ENCODE measurements around the gene BNIP5. TPM values are rescaled to one million over a fixed set of nuclear protein-coding genes. Genes with fewer than 3 reads are reported as not detected.

BNIP5 gene
- total and polyA plus RNA-seq, 2 of the 13 experiments (the other 11 are each of a cell fraction or from before 2014, with no cell fraction given): not detected

DNA sequence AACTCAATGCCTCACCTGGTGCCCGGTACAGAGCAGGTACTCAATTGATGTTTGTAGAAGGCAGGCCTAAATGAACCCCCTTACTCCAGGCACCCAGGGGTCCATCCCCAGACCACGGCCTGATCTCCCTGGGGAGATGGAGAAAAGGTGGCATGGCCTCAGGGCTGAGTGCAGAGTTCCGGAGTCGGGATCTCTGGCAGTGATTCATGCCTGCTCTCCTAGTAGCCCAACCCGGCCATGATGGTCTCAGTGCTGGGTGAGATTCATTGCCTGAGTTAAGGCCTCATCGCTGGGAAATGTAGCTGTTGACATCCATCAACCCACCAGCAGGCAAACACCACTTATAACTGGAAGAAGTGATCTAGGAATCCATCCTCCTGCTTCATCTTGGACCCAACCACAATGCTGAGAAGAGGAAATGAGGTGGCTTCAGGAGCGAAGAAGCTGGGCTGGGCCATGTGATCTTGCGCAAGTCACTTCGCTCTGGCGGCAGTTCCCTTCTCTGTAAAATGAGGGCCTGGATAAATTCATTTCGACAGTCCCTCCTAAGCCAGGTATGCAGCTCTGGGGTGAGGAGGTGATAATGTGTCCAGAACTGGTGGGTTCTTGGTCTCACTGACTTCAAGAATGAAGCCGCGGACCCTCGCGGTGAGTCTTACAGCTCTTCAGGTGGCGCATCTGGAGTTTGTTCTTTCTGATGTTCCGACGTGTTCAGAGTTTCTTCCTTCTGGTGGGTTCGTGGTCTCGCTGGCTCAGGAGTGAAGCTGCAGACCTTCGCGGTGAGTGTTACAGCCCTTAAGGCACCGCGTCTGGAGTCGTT lies 26.1 kb upstream of the BNIP5 start:
- TSS peak; percentile 92 for BruUV-seq (replicated peaks)
- Histone ChIP-seq H3K36me3 (replicated peaks in 1 of 2; ENCODE audit: control insufficient read depth in 1 of 2, insufficient read depth in 2 of 2, low read length in 2 of 2) (no peaks in the 10 kb centered on the region), H3K9ac (ENCODE audit: insufficient read depth, low read depth, low read length) (no peak overlapping the region), H2AFZ (ENCODE audit: low read length) (no peak overlapping the region), H3K27ac (ENCODE audit: extremely low read length, insufficient read depth, low read length) (no peak overlapping the region), H3K79me2 (ENCODE audit: insufficient read depth, low read length) (no peaks in the 10 kb centered on the region), H3K9me3 (ENCODE audit: low read length) (no peaks in the 10 kb centered on the region), H3K4me3 (replicated peaks in 1 of 3; ENCODE audit: insufficient read depth in 1 of 3, low read depth in 2 of 3, low read length in 3 of 3) (no peak overlapping the region), H4K20me1 (ENCODE audit: insufficient read depth, low read length) (no peaks in the 10 kb centered on the region), H3K4me1 (ENCODE audit: insufficient read depth, low read length) (peaks cover 23% of the 10 kb centered on the region), H3K27me3 (ENCODE audit: control insufficient read depth in 1 of 2, insufficient read depth in 2 of 2, low read length in 2 of 2) (peaks cover 2 to 6% of the 10 kb centered on the region in 2 experiments; a peak in 2 of 5 replicates), H3K4me2 (ENCODE audit: low read depth, low read length) (no peak overlapping the region)
- ChIA-PET POLR2A (no interaction called here), CTCF (ENCODE audit: low intra/inter-chr PET ratio, low total read pairs) (no interaction called here)
- TF ChIP-seq CEBPB (IDR thresholded peaks at IDR 0.05; ENCODE audit: borderline replicate concordance, low read depth, low read length): peak; percentile 76
- TF ChIP-seq ZC3H4 (CRISPR knock-in tag; IDR thresholded peaks at IDR 0.05; ENCODE audit: borderline replicate concordance): no peak
- DNase-seq (ENCODE audit: low spot score): no peak
- no peak for ATAC-seq
- FAIRE-seq: no peak
- in situ Hi-C loops (cut with HindIII; ENCODE audit: extremely low pct_ligation_motif_present, low pct_unique_long_range_greater_than_20kb) (loop anchor here (5.0 kb wide), 2 partner anchors 60 to 235 kb away; no protein-coding TSS in a partner anchor), intact Hi-C loops (cut with micrococcal nuclease; ENCODE audit: unreplicated experiment) (no loop called here)
- 76% methylated on average over 25 of the region's 25 CpGs for WGBS (ENCODE audit: low lambda C conversion rate)

DNA sequence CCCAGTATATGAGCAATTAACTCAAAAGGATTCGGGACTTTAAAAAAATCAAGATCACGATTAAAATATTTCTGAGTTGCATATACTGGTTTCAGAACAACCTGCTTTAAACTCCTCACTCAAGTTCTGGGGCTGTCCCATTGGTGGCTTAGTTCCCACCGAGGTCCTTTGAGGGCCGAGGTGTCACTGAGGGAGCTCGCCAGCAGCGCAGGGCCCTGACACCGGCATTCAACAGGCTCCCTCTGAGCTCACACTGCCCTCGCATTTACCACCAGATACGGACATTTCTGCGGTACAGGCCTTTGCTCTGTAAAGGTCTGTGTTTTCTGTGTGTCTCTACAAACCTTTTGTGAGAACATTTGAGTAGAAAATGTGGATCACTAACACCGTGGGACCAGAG lies 24.4 kb upstream of the BNIP5 start:
- ChIA-PET POLR2A (no interaction called here), CTCF (ENCODE audit: low intra/inter-chr PET ratio, low total read pairs) (interaction anchor here (1.5 to 4.7 kb wide), 4 partner anchors 20 to 334 kb away, joined by 3 to 100 read pairs (median 10); partner anchors contain the start of gene MAPK14)
- Histone ChIP-seq H3K4me2 (ENCODE audit: low read depth, low read length) (no peak overlapping the region), H2AFZ (ENCODE audit: low read length) (no peak overlapping the region), H4K20me1 (ENCODE audit: insufficient read depth, low read length) (no peaks in the 10 kb centered on the region), H3K27me3 (ENCODE audit: control insufficient read depth in 1 of 2, insufficient read depth in 2 of 2, low read length in 2 of 2) (0 out of 5 replicates have a peak, but pooled peaks cover 0 to 2% of the 10 kb centered on the region in 2 experiments), H3K9ac (ENCODE audit: insufficient read depth, low read depth, low read length) (no peak overlapping the region), H3K4me1 (ENCODE audit: insufficient read depth, low read length) (peaks cover 24% of the 10 kb centered on the region), H3K27ac (ENCODE audit: extremely low read length, insufficient read depth, low read length) (no peak overlapping the region), H3K4me3 (replicated peaks in 1 of 3; ENCODE audit: insufficient read depth in 1 of 3, low read depth in 2 of 3, low read length in 3 of 3) (no peak overlapping the region), H3K36me3 (replicated peaks in 1 of 2; ENCODE audit: control insufficient read depth in 1 of 2, insufficient read depth in 2 of 2, low read length in 2 of 2) (no peaks in the 10 kb centered on the region), H3K9me3 (ENCODE audit: low read length) (no peaks in the 10 kb centered on the region), H3K79me2 (ENCODE audit: insufficient read depth, low read length) (no peaks in the 10 kb centered on the region)
- no peak for DNase-seq (ENCODE audit: low spot score)
- no TSS peak for BruUV-seq (replicated peaks)
- 0 out of 3 replicates have a peak, but pooled peaks have one; percentile 12 for ATAC-seq
- in situ Hi-C loops (cut with HindIII; ENCODE audit: extremely low pct_ligation_motif_present, low pct_unique_long_range_greater_than_20kb) (loop anchor here (5.0 kb wide), 2 partner anchors 59 to 234 kb away; no protein-coding TSS in a partner anchor), intact Hi-C loops (cut with micrococcal nuclease; ENCODE audit: unreplicated experiment) (no loop called here)
- TF ChIP-seq, protein P1, sequence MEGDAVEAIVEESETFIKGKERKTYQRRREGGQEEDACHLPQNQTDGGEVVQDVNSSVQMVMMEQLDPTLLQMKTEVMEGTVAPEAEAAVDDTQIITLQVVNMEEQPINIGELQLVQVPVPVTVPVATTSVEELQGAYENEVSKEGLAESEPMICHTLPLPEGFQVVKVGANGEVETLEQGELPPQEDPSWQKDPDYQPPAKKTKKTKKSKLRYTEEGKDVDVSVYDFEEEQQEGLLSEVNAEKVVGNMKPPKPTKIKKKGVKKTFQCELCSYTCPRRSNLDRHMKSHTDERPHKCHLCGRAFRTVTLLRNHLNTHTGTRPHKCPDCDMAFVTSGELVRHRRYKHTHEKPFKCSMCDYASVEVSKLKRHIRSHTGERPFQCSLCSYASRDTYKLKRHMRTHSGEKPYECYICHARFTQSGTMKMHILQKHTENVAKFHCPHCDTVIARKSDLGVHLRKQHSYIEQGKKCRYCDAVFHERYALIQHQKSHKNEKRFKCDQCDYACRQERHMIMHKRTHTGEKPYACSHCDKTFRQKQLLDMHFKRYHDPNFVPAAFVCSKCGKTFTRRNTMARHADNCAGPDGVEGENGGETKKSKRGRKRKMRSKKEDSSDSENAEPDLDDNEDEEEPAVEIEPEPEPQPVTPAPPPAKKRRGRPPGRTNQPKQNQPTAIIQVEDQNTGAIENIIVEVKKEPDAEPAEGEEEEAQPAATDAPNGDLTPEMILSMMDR (CRISPR knock-in tag; IDR thresholded peaks at IDR 0.05): no peak
- no peak for FAIRE-seq
- WGBS (ENCODE audit: low lambda C conversion rate): 44% methylated on average over 11 of the region's 11 CpGs

All from HepG2 (cell line).